GM12878 (cell line): ENCODE results near the gene C10orf90. TPM values are rescaled to one million over a fixed set of nuclear protein-coding genes. Genes with fewer than 3 reads are reported as not detected.

ENCODE experiments used
- ATAC-seq: fragments of 200-7000 bp; cut with Tn5 transposase; 3 replicates; pipeline ENCODE4 v1.9.1; 2020; ENCODE audit warnings: mild to moderate bottlenecking, moderate library complexity
- BruUV-seq: library from RNA; stranded (reverse); fragments of 400-500 nt; replicated peaks from 2 replicates; lab custom pipeline; 2021; lab: Mats Ljungman, UMichigan
- CTCF ChIA-PET: fragments of 300-600 bp; sonication (Branson Sonifier 250); formaldehyde crosslinking; extraction: SDS; loops from one replicate; lab custom pipeline; 2021; ENCODE audit warnings: inconsistent platforms; lab: Yijun Ruan, JAX
- POLR2A ChIA-PET: fragments of 350-600 bp; formaldehyde crosslinking; extraction: SDS; loops from one replicate; lab custom pipeline; 2021; ENCODE audit warnings: inconsistent platforms; lab: Charles Lee
- RAD21 ChIA-PET: fragments of 300-600 bp; sonication (Branson Sonifier 250); formaldehyde crosslinking; loops from one replicate; lab custom pipeline; 2023; ENCODE audit warnings: antibody characterized with exemption; ENCODE audit not compliant: unreplicated experiment; lab: Charles Lee
- SMC1A ChIA-PET: fragments of 300-600 bp; sonication (Branson Sonifier 250); formaldehyde crosslinking; loops from one replicate; lab custom pipeline; 2023; ENCODE audit not compliant: unreplicated experiment, uncharacterized antibody; lab: Charles Lee
- DNase-seq: peaks from one replicate; pipeline ENCODE4 v3.0.0-alpha.2; 2011; ENCODE audit warnings: low read depth, low spot score
- FAIRE-seq: peaks from 3 replicates; lab custom pipeline; 2011; peaks lifted over from hg19 to GRCh38; lab: Jason Lieb, UNC
- H2AFZ ChIP-seq: 2 replicates; pipeline ENCODE4 v1.6.0; 2011; ENCODE audit warnings: low read depth, low read length, control low read depth; ENCODE audit not compliant: control insufficient read depth
- H3K27ac ChIP-seq: 2 replicates; pipeline ENCODE4 v1.5.1; 2011; ENCODE audit warnings: control low read depth; ENCODE audit not compliant: control insufficient read depth, insufficient read depth
- H3K27me3 ChIP-seq, 2 experiments: replicated peaks in 1 of 2; 2 replicates each; pipeline versions ENCODE4 v1.6.0 to v1.6.1; 2011; ENCODE audit warnings: low read length in 1 of 2; ENCODE audit not compliant: control insufficient read depth in 2 of 2, insufficient read depth in 2 of 2
- H3K36me3 ChIP-seq, 2 experiments: 2 replicates each; pipeline ENCODE4 v1.5.1; 2011; ENCODE audit warnings: low read length in 1 of 2; ENCODE audit not compliant: control insufficient read depth in 2 of 2, insufficient read depth in 2 of 2
- H3K4me1 ChIP-seq: 2 replicates; pipeline ENCODE4 v1.6.1; 2011; ENCODE audit warnings: mild to moderate bottlenecking, low read length, moderate library complexity, mixed read lengths; ENCODE audit not compliant: control insufficient read depth, insufficient read depth
- H3K4me2 ChIP-seq: 2 replicates; pipeline ENCODE4 v1.6.0; 2011; ENCODE audit warnings: control low read depth; ENCODE audit not compliant: control insufficient read depth, insufficient read depth
- H3K4me3 ChIP-seq: fragments of 200-600 bp; sonication (generic); 2 replicates; pipeline ENCODE4 v1.5.1; 2016
- H3K79me2 ChIP-seq: 2 replicates; pipeline ENCODE4 v1.6.0; 2011; ENCODE audit warnings: low read length; ENCODE audit not compliant: control insufficient read depth, insufficient read depth
- H3K9ac ChIP-seq: 2 replicates; pipeline ENCODE4 v1.8.0; 2011; ENCODE audit warnings: low read length, control low read depth, mixed read lengths; ENCODE audit not compliant: control insufficient read depth, insufficient read depth
- H3K9me3 ChIP-seq: replicated peaks from 3 replicates; pipeline ENCODE4 v1.5.1; 2011; ENCODE audit warnings: mild to moderate bottlenecking, low read length; ENCODE audit not compliant: control insufficient read depth, insufficient read depth
- H4K20me1 ChIP-seq: 2 replicates; pipeline ENCODE4 v1.6.0; 2011; ENCODE audit not compliant: control insufficient read depth, insufficient read depth
- BMI1 ChIP-seq: fragments of 450-650 bp; IDR thresholded peaks from 2 replicates; pipeline ENCODE4 v1.6.1; 2016; ENCODE audit warnings: mild to moderate bottlenecking, moderate library complexity, borderline replicate concordance
- GABPA ChIP-seq: IDR thresholded peaks from 2 replicates; pipeline ENCODE4 v1.6.1; 2014; ENCODE audit warnings: antibody characterized with exemption, low read depth, mild to moderate bottlenecking, inconsistent platforms
- LARP7 ChIP-seq: fragments of 450-650 bp; IDR thresholded peaks from 2 replicates; pipeline ENCODE4 v1.6.1; 2017; ENCODE audit warnings: mild to moderate bottlenecking
- NFXL1 ChIP-seq: fragments of 450-650 bp; IDR thresholded peaks from 2 replicates; pipeline ENCODE4 v1.6.1; 2017; ENCODE audit warnings: antibody characterized with exemption, mild to moderate bottlenecking, borderline replicate concordance
- NFYB ChIP-seq: IDR thresholded peaks from 2 replicates; pipeline ENCODE4 v1.6.1; 2011; ENCODE audit warnings: low read depth, mild to moderate bottlenecking, low read length, improper control_type of control experiment, moderate library complexity; ENCODE audit not compliant: insufficient read depth
- RAD51 ChIP-seq: fragments of 450-650 bp; IDR thresholded peaks from 2 replicates; pipeline ENCODE4 v1.6.1; 2016; ENCODE audit warnings: moderate library complexity, mild to moderate bottlenecking, inconsistent platforms
- RCOR1 ChIP-seq: conservative IDR thresholded peaks from 2 replicates; pipeline ENCODE4 v1.6.1; 2012; ENCODE audit warnings: low read depth, low read length, improper control_type of control experiment
- RELA ChIP-seq: fragments of 450-650 bp; IDR thresholded peaks from 2 replicates; pipeline ENCODE4 v1.8.0; 2014; ENCODE audit warnings: borderline replicate concordance; ENCODE audit not compliant: partially characterized antibody
- RUNX3 ChIP-seq: IDR thresholded peaks from 2 replicates; pipeline ENCODE4 v1.6.1; 2012; ENCODE audit warnings: low read length, inconsistent platforms
- SMARCA5 ChIP-seq: fragments of 450-650 bp; IDR thresholded peaks from 2 replicates; pipeline ENCODE4 v1.6.1; 2017; ENCODE audit warnings: mild to moderate bottlenecking
- SUPT20H ChIP-seq: IDR thresholded peaks from 2 replicates; pipeline ENCODE4 v1.6.1; 2011; ENCODE audit warnings: low read depth, mild to moderate bottlenecking, low read length, moderate library complexity, borderline replicate concordance; ENCODE audit not compliant: control insufficient read depth
- SUZ12 ChIP-seq: fragments of 200-600 bp; sonication (generic); IDR thresholded peaks from one replicate; pipeline ENCODE4 v1.6.1; 2018; ENCODE audit warnings: antibody characterized with exemption, mild to moderate bottlenecking; ENCODE audit not compliant: unreplicated experiment
- TAF1 ChIP-seq: IDR thresholded peaks from 2 replicates; pipeline ENCODE4 v1.6.1; 2011; ENCODE audit warnings: mild to moderate bottlenecking, low read depth, low read length, borderline replicate concordance
- YBX1 ChIP-seq: fragments of 450-650 bp; IDR thresholded peaks from 2 replicates; pipeline ENCODE4 v1.6.1; 2016; ENCODE audit warnings: antibody characterized with exemption
- ZBED1 ChIP-seq: IDR thresholded peaks from 2 replicates; pipeline ENCODE4 v1.6.1; 2016; ENCODE audit warnings: borderline replicate concordance
- WGBS: methylation state at CpG from one replicate; pipeline ENCODE4 v1.1.6; 2016; ENCODE audit warnings: low lambda C conversion rate; ENCODE audit not compliant: insufficient replicate concordance, insufficient coverage; ENCODE audit errors: missing lambda C conversion rate; 5-methylcytosine and 5-hydroxymethylcytosine counted together
- in situ Hi-C: fragments of 300-500 bp; cut with MboI; formaldehyde crosslinking; loops from 9 replicates; pipeline ENCODE4 v1.14.3; 2018; ENCODE audit warnings: mixed read lengths
- intact Hi-C: fragments of 100-400 bp; cut with micrococcal nuclease; formaldehyde crosslinking; loops from one replicate; pipeline ENCODE4 v1.14.2; 2022; ENCODE audit not compliant: unreplicated experiment
- polyA plus RNA-seq, 11 experiments: library from polyadenylated mRNA; depleted of rRNA in 4 of 11; unstranded in 6 of 11; stranded (reverse) in 5 of 11; fragments of >200 nt; fragmentation: Nextera tagmentation in 4 of 11; fragmentation: Illumina TruSeq in 1 of 11; extraction: Ambion mirVana in 4 of 11; extraction: Trizol in 1 of 11; gene quantifications; 1 replicate in 1 of 11; 2 replicates in 10 of 11; pipeline versions ENCODE4 v1.2.1 to v1.2.3, GENCODE V29; 2011 to 2016; ENCODE audit warnings: inconsistent platforms in 2 of 11, missing spikeins in 2 of 11, low read depth in 1 of 11
- total RNA-seq, 4 experiments: library from RNA; depleted of rRNA in 3 of 4; stranded (reverse); fragments of >200 nt in 3 of 4; fragmentation: Illumina TruSeq in 1 of 4; extraction: Trizol in 1 of 4; gene quantifications; 2 replicates each; pipeline versions ENCODE4 v1.2.1 to v1.2.3, GENCODE V29; 2013 to 2021
- TF ChIP-seq, protein P1 (sequence below): fragments of 450-650 bp; IDR thresholded peaks from 2 replicates; pipeline ENCODE4 v1.6.1; 2017; ENCODE audit warnings: mild to moderate bottlenecking, moderate library complexity

The C10orf90 gene
- total and polyA plus RNA-seq, 10 of the 15 experiments (the other 5 are each of a cell fraction or from before 2014, with no cell fraction given) = 0.04 TPM; not detected in 9

DNA sequence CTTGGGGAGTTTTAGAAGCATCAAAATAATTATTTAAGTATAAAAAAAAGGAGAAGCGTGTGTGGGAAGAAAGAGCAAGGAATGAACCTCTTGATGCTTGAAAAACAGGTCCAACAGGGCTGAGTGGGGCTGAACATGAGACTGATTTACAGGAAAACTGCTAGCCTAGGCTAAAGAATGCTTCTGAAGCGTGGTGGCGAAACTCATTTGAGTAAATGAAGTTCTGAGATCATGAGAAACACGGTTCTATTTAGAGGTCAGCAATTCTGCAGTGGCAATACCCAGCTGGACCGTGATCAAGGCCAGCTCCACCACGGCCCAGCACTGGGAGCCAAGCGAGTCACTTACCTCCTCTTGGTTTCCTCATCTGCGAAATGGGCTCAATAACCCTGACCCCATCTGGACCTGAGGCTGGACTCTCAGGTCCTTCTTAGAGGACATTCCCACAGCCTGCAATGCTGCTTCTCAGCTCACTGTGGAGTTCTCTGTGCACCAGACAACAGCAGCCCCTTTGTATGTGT, 142.1 kb downstream of the C10orf90 start (continued):
- TF ChIP-seq, protein P1, sequence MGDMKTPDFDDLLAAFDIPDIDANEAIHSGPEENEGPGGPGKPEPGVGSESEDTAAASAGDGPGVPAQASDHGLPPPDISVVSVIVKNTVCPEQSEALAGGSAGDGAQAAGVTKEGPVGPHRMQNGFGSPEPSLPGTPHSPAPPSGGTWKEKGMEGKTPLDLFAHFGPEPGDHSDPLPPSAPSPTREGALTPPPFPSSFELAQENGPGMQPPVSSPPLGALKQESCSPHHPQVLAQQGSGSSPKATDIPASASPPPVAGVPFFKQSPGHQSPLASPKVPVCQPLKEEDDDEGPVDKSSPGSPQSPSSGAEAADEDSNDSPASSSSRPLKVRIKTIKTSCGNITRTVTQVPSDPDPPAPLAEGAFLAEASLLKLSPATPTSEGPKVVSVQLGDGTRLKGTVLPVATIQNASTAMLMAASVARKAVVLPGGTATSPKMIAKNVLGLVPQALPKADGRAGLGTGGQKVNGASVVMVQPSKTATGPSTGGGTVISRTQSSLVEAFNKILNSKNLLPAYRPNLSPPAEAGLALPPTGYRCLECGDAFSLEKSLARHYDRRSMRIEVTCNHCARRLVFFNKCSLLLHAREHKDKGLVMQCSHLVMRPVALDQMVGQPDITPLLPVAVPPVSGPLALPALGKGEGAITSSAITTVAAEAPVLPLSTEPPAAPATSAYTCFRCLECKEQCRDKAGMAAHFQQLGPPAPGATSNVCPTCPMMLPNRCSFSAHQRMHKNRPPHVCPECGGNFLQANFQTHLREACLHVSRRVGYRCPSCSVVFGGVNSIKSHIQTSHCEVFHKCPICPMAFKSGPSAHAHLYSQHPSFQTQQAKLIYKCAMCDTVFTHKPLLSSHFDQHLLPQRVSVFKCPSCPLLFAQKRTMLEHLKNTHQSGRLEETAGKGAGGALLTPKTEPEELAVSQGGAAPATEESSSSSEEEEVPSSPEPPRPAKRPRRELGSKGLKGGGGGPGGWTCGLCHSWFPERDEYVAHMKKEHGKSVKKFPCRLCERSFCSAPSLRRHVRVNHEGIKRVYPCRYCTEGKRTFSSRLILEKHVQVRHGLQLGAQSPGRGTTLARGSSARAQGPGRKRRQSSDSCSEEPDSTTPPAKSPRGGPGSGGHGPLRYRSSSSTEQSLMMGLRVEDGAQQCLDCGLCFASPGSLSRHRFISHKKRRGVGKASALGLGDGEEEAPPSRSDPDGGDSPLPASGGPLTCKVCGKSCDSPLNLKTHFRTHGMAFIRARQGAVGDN = no peak
- TF ChIP-seq SUPT20H (no peak), RAD51 (no peak), NFYB (no peak), RELA (no peak), GABPA (no peak), RCOR1 (no peak), TAF1 (no peak)

DNA sequence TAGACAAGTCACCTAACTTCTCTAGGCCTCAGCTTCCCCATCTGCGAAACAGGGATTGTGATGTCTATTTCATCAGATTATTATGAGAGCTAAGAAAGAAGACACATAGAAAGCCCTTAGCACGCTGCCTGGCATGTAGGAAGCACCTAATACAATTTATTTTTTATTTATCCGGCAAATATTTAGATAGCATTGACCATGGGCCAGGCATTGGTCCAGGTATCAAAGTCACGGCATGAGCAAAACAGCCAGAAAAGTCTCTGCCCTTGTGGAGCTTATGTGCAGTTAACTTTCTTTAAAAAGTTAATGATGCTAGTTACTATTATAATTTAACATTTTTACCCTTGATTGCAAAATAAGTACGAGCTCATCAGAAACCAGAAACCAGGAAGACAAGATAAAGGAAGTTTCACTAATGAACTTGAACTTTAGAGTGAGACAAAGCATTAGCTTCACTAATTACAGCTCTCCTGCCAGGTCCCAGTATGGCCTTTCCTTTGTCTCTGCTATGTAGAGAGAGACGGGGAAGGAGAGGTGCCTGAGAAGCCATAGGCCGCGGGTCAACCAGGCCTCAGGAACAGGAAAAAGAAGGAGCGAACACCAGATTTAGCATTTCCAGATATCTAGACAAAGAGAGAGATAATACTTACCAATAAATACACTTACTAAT, 142.7 kb downstream of the C10orf90 start:
- POLR2A ChIA-PET = no interaction called here
- Histone ChIP-seq H3K4me2 (no peak overlapping the region), H2AFZ (no peak overlapping the region), H3K27ac (no peak overlapping the region), H3K79me2 (no peaks in the 10 kb centered on the region), H3K4me3 (no peak overlapping the region), H4K20me1 (no peaks in the 10 kb centered on the region), H3K36me3 (no peaks in the 10 kb centered on the region), H3K9ac (no peak overlapping the region), H3K9me3 (no peaks in the 10 kb centered on the region), H3K27me3 (no peaks in the 10 kb centered on the region), H3K4me1 (no peaks in the 10 kb centered on the region)
- ATAC-seq (no peak), DNase-seq (no peak), FAIRE-seq (no peak)
- RAD21 ChIA-PET = no interaction called here
- in situ Hi-C loops (no loop called here), intact Hi-C loops (no loop called here)
- CTCF ChIA-PET = no interaction called here
- SMC1A ChIA-PET = no interaction called here
- TF ChIP-seq ZBED1 (no peak), YBX1 (no peak), SMARCA5 (no peak), RUNX3 (no peak), BMI1 (no peak), NFXL1 (no peak), SUZ12 (no peak), LARP7 (no peak)
- no TSS peak for BruUV-seq
- 36% methylated on average over 9 of the region's 9 CpGs for WGBS
